ENCODE results near the gene POLR3H.

Gene POLR3H

GRCh38 chr22:41540365-41540764 lies 3.9 kb downstream of the POLR3H start:
- TF ChIP-seq CTCF (IDR thresholded peaks at IDR 0.05; ENCODE audit: extremely low read depth, insufficient read depth, missing control alignments) = no peak
- in situ Hi-C loops (cut with MboI; ENCODE audit: low pct_unique_long_range_greater_than_20kb, low sequenced_read_pairs, unreplicated experiment) = no loop called here
- DNase-seq (ENCODE audit: low spot score) = no peak

GRCh38 chr22:41540006-41540315 lies 4.3 kb downstream of the POLR3H start:
- in situ Hi-C loops (cut with MboI; ENCODE audit: low pct_unique_long_range_greater_than_20kb, low sequenced_read_pairs, unreplicated experiment) = no loop called here

GRCh38 chr22:41539146-41540005 lies 4.9 kb downstream of the POLR3H start:
- no peak for TF ChIP-seq CTCF (IDR thresholded peaks at IDR 0.05; ENCODE audit: extremely low read depth, insufficient read depth, missing control alignments)
- no peak for DNase-seq (ENCODE audit: low spot score)
- in situ Hi-C loops (cut with MboI; ENCODE audit: low pct_unique_long_range_greater_than_20kb, low sequenced_read_pairs, unreplicated experiment) = no loop called here

More at GRCh38 chr22:41540006-41540315, 4.3 kb downstream of the POLR3H start:
- no peak for TF ChIP-seq CTCF (IDR thresholded peaks at IDR 0.05; ENCODE audit: extremely low read depth, insufficient read depth, missing control alignments)
- no peak for DNase-seq (ENCODE audit: low spot score)

- in situ Hi-C loops (cut with MboI; ENCODE audit: low pct_unique_long_range_greater_than_20kb, low sequenced_read_pairs, unreplicated experiment) = no loop called here
- DNase-seq (ENCODE audit: low spot score) = no peak
- TF ChIP-seq CTCF (IDR thresholded peaks at IDR 0.05; ENCODE audit: extremely low read depth, insufficient read depth, missing control alignments) = no peak
Measured at GRCh38 chr22:41538583-41538982, 5.7 kb downstream of the POLR3H start.

- no peak for DNase-seq (ENCODE audit: low spot score)
- in situ Hi-C loops (cut with MboI; ENCODE audit: low pct_unique_long_range_greater_than_20kb, low sequenced_read_pairs, unreplicated experiment) = no loop called here
Measured at GRCh38 chr22:41537203-41537602, 7.1 kb downstream of the POLR3H start.

GRCh38 chr22:41535244-41535643 lies 9.0 kb downstream of the POLR3H start:
- no peak for TF ChIP-seq CTCF (IDR thresholded peaks at IDR 0.05; ENCODE audit: extremely low read depth, insufficient read depth, missing control alignments)

More at GRCh38 chr22:41537203-41537602, 7.1 kb downstream of the POLR3H start:
- TF ChIP-seq CTCF (IDR thresholded peaks at IDR 0.05; ENCODE audit: extremely low read depth, insufficient read depth, missing control alignments) = no peak

More at GRCh38 chr22:41535244-41535643, 9.0 kb downstream of the POLR3H start:
- no peak for DNase-seq (ENCODE audit: low spot score)
- in situ Hi-C loops (cut with MboI; ENCODE audit: low pct_unique_long_range_greater_than_20kb, low sequenced_read_pairs, unreplicated experiment) = no loop called here
